H9 (cell line): ENCODE results near the gene FKBP4. TPM values are rescaled to one million over a fixed set of nuclear protein-coding genes. Genes with fewer than 3 reads are reported as not detected.

Experiments
- DNase-seq: peaks from one replicate; pipeline ENCODE4 v3.0.0-alpha.2; 2017
- H2AFZ ChIP-seq: one replicate; pipeline ENCODE4 v1.6.1; 2013; ENCODE audit warnings: mild to moderate bottlenecking, low read length, control low read depth, moderate library complexity
- H2AK5ac ChIP-seq: 2 replicates; pipeline ENCODE4 v1.6.1; 2013; ENCODE audit warnings: low read length, control low read depth, mixed read lengths; ENCODE audit not compliant: insufficient read length
- H2BK120ac ChIP-seq: one replicate; pipeline ENCODE4 v1.6.1; 2013; ENCODE audit warnings: low read depth, mild to moderate bottlenecking, low read length, control low read depth, inconsistent platforms; ENCODE audit not compliant: poor library complexity, severe bottlenecking
- H2BK12ac ChIP-seq: 2 replicates; pipeline ENCODE4 v1.6.1; 2013; ENCODE audit warnings: low read length, control low read depth, mixed read lengths, low read depth; ENCODE audit not compliant: insufficient read length
- H2BK15ac ChIP-seq: 2 replicates; pipeline ENCODE4 v1.6.1; 2013; ENCODE audit warnings: low read depth, low read length, control low read depth
- H2BK20ac ChIP-seq: one replicate; pipeline ENCODE4 v1.6.1; 2013; ENCODE audit warnings: low read depth, mild to moderate bottlenecking, low read length, control low read depth, inconsistent platforms; ENCODE audit not compliant: poor library complexity, severe bottlenecking
- H2BK5ac ChIP-seq: 2 replicates; pipeline ENCODE4 v1.6.1; 2013; ENCODE audit warnings: low read length, control low read depth, mixed read lengths; ENCODE audit not compliant: insufficient read length
- H3K14ac ChIP-seq: 2 replicates; pipeline ENCODE4 v1.6.1; 2013; ENCODE audit warnings: low read length, control low read depth; ENCODE audit not compliant: insufficient read depth
- H3K18ac ChIP-seq: 2 replicates; pipeline ENCODE4 v1.6.1; 2013; ENCODE audit warnings: low read depth, mild to moderate bottlenecking, mixed read lengths, low read length, control low read depth; ENCODE audit not compliant: insufficient read length
- H3K23ac ChIP-seq: 2 replicates; pipeline ENCODE4 v1.6.1; 2013; ENCODE audit warnings: low read length, control low read depth, mixed read lengths, low read depth; ENCODE audit not compliant: insufficient read length
- H3K23me2 ChIP-seq: 2 replicates; pipeline ENCODE4 v1.6.1; 2013; ENCODE audit warnings: low read depth, mild to moderate bottlenecking, mixed read lengths, low read length, control low read depth; ENCODE audit not compliant: insufficient read length, poor library complexity, severe bottlenecking
- H3K27ac ChIP-seq: 2 replicates; pipeline ENCODE4 v1.5.1; 2013; ENCODE audit warnings: low read length, control low read depth, mixed read lengths, low read depth; ENCODE audit not compliant: insufficient read length
- H3K27me3 ChIP-seq: 2 replicates; pipeline ENCODE4 v1.6.1; 2013; ENCODE audit warnings: low read length, control low read depth, inconsistent platforms; ENCODE audit not compliant: insufficient read depth
- H3K4ac ChIP-seq: 2 replicates; pipeline ENCODE4 v1.6.1; 2013; ENCODE audit warnings: low read depth, mild to moderate bottlenecking, control low read depth, inconsistent platforms, low read length, moderate library complexity
- H3K4me1 ChIP-seq: 2 replicates; pipeline ENCODE4 v1.6.1; 2013; ENCODE audit warnings: low read length, control low read depth, inconsistent platforms; ENCODE audit not compliant: insufficient read depth
- H3K4me2 ChIP-seq: 2 replicates; pipeline ENCODE4 v1.6.1; 2013; ENCODE audit warnings: low read length, control low read depth, mixed read lengths; ENCODE audit not compliant: insufficient read length, insufficient read depth
- H3K56ac ChIP-seq: 2 replicates; pipeline ENCODE4 v1.6.1; 2013; ENCODE audit warnings: low read depth, mild to moderate bottlenecking, mixed read lengths, low read length, control low read depth; ENCODE audit not compliant: insufficient read length
- H3K79me1 ChIP-seq: 2 replicates; pipeline ENCODE4 v1.6.1; 2013; ENCODE audit warnings: low read depth, mild to moderate bottlenecking, moderate library complexity, low read length, control low read depth, inconsistent platforms; ENCODE audit not compliant: insufficient read depth, poor library complexity, severe bottlenecking
- H3K79me2 ChIP-seq: 2 replicates; pipeline ENCODE4 v1.6.1; 2013; ENCODE audit warnings: low read length, control low read depth, inconsistent platforms; ENCODE audit not compliant: insufficient read depth
- H3K9ac ChIP-seq: 2 replicates; pipeline ENCODE4 v1.6.1; 2013; ENCODE audit warnings: low read length, control low read depth, mixed read lengths; ENCODE audit not compliant: insufficient read length; ENCODE audit errors: extremely low read depth
- H3K9me3 ChIP-seq: one replicate; pipeline ENCODE4 v1.6.1; 2013; ENCODE audit warnings: low read depth, low read length, inconsistent platforms; ENCODE audit not compliant: control insufficient read depth
- H3T11ph ChIP-seq: one replicate; pipeline ENCODE4 v1.6.1; 2013; ENCODE audit warnings: mild to moderate bottlenecking, low read length, control low read depth, inconsistent platforms
- H4K20me1 ChIP-seq: one replicate; pipeline ENCODE4 v1.6.1; 2013; ENCODE audit not compliant: control insufficient read depth, insufficient read length, insufficient read depth
- H4K5ac ChIP-seq: 2 replicates; pipeline ENCODE4 v1.6.1; 2013; ENCODE audit warnings: low read depth, mild to moderate bottlenecking, mixed read lengths, low read length, control low read depth; ENCODE audit not compliant: insufficient read length
- H4K8ac ChIP-seq: replicated peaks from 2 replicates; pipeline ENCODE4 v1.6.1; 2013; ENCODE audit warnings: low read length, control low read depth, mixed read lengths, low read depth; ENCODE audit not compliant: insufficient read length
- H4K91ac ChIP-seq: 2 replicates; pipeline ENCODE4 v1.6.1; 2013; ENCODE audit warnings: low read depth, mild to moderate bottlenecking, moderate library complexity, mixed read lengths, low read length, control low read depth; ENCODE audit not compliant: insufficient read length
- H3K27ac Mint-ChIP-seq, 3 experiments: 2 replicates in 2 of 3; 3 replicates in 1 of 3; pipeline ENCODE4 v1.8.0; 2020 to 2021; ENCODE audit warnings: mixed read lengths in 3 of 3, mild to moderate bottlenecking in 1 of 3, moderate library complexity in 1 of 3
- H3K27me3 Mint-ChIP-seq: 2 replicates; pipeline ENCODE4 v1.8.0; 2021; ENCODE audit warnings: low read depth, mild to moderate bottlenecking, moderate library complexity, mixed read lengths
- H3K36me3 Mint-ChIP-seq, 3 experiments: 2 replicates in 2 of 3; 3 replicates in 1 of 3; pipeline ENCODE4 v1.8.0; 2020 to 2021; ENCODE audit warnings: low read depth in 3 of 3, mixed read lengths in 3 of 3; ENCODE audit not compliant: insufficient read depth in 1 of 3
- H3K4me1 Mint-ChIP-seq, 2 experiments: 2 replicates each; pipeline ENCODE4 v1.8.0; 2020; ENCODE audit warnings: mixed read lengths in 2 of 2
- H3K4me3 Mint-ChIP-seq, 2 experiments: 2 replicates in 1 of 2; 3 replicates in 1 of 2; pipeline ENCODE4 v1.8.0; 2020 to 2021; ENCODE audit warnings: mild to moderate bottlenecking in 2 of 2, mixed read lengths in 2 of 2, moderate library complexity in 1 of 2
- H3K9me3 Mint-ChIP-seq, 2 experiments: 2 replicates in 1 of 2; 3 replicates in 1 of 2; pipeline ENCODE4 v1.8.0; 2020; ENCODE audit warnings: mild to moderate bottlenecking in 2 of 2, mixed read lengths in 2 of 2, moderate library complexity in 1 of 2
- CTCF ChIP-seq: fragments of 200-600 bp; sonication (generic); conservative IDR thresholded peaks from 3 replicates; pipeline ENCODE4 v1.8.0; 2021; ENCODE audit warnings: antibody characterized with exemption, mild to moderate bottlenecking
- WGBS: extraction: QIAGEN DNeasy Blood & Tissue Kit; methylation state at CpG from one replicate; pipeline ENCODE4 v1.1.7; 2013; ENCODE audit warnings: missing lambda C conversion rate, low lambda C conversion rate, mixed read lengths; ENCODE audit not compliant: insufficient read length; ENCODE audit errors: extremely low coverage; 5-methylcytosine and 5-hydroxymethylcytosine counted together
- total RNA-seq: library from RNA; stranded (reverse); gene quantifications from 2 replicates; pipeline ENCODE4 v1.2.1, GENCODE V29; 2021

FKBP4 gene
- total RNA-seq, 1 experiment from 2014 or later = 221 TPM

- no peak overlapping the region for H2AFZ ChIP-seq
- no peak overlapping the region for H2AK5ac ChIP-seq
- no peak overlapping the region for H3T11ph ChIP-seq
- no peak overlapping the region for H3K56ac ChIP-seq
- H4K20me1 ChIP-seq = no peaks in the 10 kb centered on the region
- no peak overlapping the region for H3K14ac ChIP-seq
- Mint-ChIP-seq H3K9me3 (no peaks in the 10 kb centered on the region; a peak in 1 of 5 replicates), H3K27me3 (no peaks in the 10 kb centered on the region), H3K4me1 (peaks cover 19 to 27% of the 10 kb centered on the region in 2 experiments), H3K4me3 (peak overlapping the region; percentile 10 to 15; a peak in 2 of 5 replicates), H3K36me3 (peaks cover 51 to 76% (median 75%) of the 10 kb centered on the region in 3 experiments), H3K27ac (peak overlapping the region; percentile 21 to 95 (median 77); a peak in 5 of 7 replicates)
- H2BK120ac ChIP-seq = no peak overlapping the region
- no peak overlapping the region for H4K91ac ChIP-seq
- H3K23ac ChIP-seq = no peak overlapping the region
- no peak overlapping the region for H3K27ac ChIP-seq
- H3K18ac ChIP-seq = no peak overlapping the region
- H2BK15ac ChIP-seq = no peak overlapping the region
- H2BK5ac ChIP-seq = no peak overlapping the region
- TF ChIP-seq CTCF = no peak
- H2BK20ac ChIP-seq = no peak overlapping the region
- no peaks in the 10 kb centered on the region for H3K79me1 ChIP-seq
- no CpG with 5 or more reads among the region's 15 CpGs for WGBS
- no peak overlapping the region for H3K9ac ChIP-seq
- H3K23me2 ChIP-seq = no peaks in the 10 kb centered on the region
- no peaks in the 10 kb centered on the region for H3K79me2 ChIP-seq
- H4K5ac ChIP-seq = no peak overlapping the region
- no peaks in the 10 kb centered on the region for H3K9me3 ChIP-seq
- no peak overlapping the region for H3K4ac ChIP-seq
- H4K8ac ChIP-seq = no peak overlapping the region
- no peak for DNase-seq
- H3K27me3 ChIP-seq = no peaks in the 10 kb centered on the region
- H3K4me2 ChIP-seq = no peak overlapping the region
- H3K4me1 ChIP-seq = no peaks in the 10 kb centered on the region
- H2BK12ac ChIP-seq = no peak overlapping the region
These were observed 25.0 kb downstream of the FKBP4 start for GRCh38 chr12:2819810-2820209.
